GM12875 (cell line): ENCODE results near the gene ABCB1.
A peak's percentile ranks its signal among the peaks of the same experiment; 100 is the strongest.

ENCODE experiments used
- H3K4me3 ChIP-seq: one replicate; pipeline ENCODE4 v1.5.1; 2011; ENCODE audit warnings: low read depth, low read length, control low read depth
- CTCF ChIP-seq: IDR thresholded peaks from 2 replicates; pipeline ENCODE4 v1.5.1; 2011; ENCODE audit warnings: low read depth, mild to moderate bottlenecking, control low read depth, inconsistent platforms, low read length, moderate library complexity, borderline replicate concordance; ENCODE audit not compliant: insufficient read depth

The ABCB1 gene

DNA sequence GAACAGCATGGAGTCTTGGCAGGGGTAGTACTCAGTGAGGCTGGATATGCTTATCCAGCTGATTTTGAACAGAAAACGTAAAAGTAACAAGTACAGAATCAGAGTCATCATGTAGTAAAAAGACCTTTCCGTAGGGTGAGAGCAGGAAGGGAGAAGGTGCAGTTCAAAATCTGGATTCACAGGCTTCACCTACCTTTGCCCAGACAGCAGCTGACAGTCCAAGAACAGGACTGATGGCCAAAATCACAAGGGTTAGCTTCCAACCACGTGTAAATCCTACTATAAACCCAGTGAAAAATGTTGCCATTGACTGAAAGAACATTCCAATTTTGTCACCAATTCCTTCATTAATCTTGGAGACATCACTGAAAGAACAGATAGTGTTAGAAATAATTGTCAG, 34.8 kb downstream of the ABCB1 start:
- H3K4me3 ChIP-seq, result no peak overlapping the region
- no peak for TF ChIP-seq CTCF

GRCh38 chr7:87564296-87564963, 36.3 kb downstream of the ABCB1 start:
- peak; percentile 71 for TF ChIP-seq CTCF
- no peak overlapping the region for H3K4me3 ChIP-seq

- no peak for TF ChIP-seq CTCF
- H3K4me3 ChIP-seq, result no peak overlapping the region
Observed at GRCh38 chr7:87561702-87562101, 39.0 kb downstream of the ABCB1 start.

- TF ChIP-seq CTCF, result no peak
- no peak overlapping the region for H3K4me3 ChIP-seq
Observed at GRCh38 chr7:87561102-87561501, 39.6 kb downstream of the ABCB1 start.

- no peak overlapping the region for H3K4me3 ChIP-seq
- no peak for TF ChIP-seq CTCF
Observed at GRCh38 chr7:87552351-87552900, 48.3 kb downstream of the ABCB1 start.

DNA sequence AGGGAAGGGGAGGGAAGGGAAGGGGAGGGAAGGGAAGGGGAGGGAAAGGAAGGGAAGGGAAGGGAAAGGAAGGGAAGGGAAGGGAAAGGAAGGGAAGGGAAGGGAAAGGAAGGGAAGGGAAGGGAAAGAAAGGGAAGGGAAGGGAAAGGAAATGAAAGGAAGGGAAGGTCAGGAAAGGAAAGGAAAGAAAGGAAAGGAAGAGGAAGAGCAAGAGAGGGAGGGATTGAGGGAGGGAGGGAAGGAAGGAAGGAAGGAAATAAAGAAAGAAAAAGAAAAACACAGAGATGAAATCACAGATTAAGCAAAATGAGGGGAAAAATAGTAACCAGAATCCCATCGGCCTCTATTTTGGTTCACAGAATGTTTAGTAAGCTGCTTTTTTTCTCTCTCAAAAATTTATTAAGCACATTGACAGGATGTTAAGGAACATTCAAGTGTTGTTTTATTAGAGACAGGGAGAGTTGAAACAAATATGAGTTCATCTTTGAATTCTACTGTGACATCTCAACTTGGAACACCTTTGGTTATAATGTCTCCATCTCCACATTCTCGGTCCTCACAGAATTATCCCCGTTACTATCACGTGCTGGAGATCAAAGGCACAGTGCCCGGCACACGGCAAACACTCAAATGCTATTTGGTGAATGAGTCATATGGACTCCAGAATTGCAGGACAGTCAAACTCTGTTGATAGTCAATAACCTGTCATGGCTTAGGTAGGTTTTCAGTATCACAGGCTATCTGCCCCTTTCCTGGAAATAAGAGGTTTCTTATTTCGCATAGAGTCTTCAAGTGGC, 52.4 kb downstream of the ABCB1 start:
- TF ChIP-seq CTCF, result no peak
- no peak overlapping the region for H3K4me3 ChIP-seq
